ENCODE data around the gene MAP6.

MAP6 gene

GRCh38 chr11:75626889-75627529 is 41.8 kb downstream of the MAP6 start:
- no peak for DNase-seq (ENCODE audit: extremely low read depth, low read depth)
- no peak for TF ChIP-seq CTCF (IDR thresholded peaks at IDR 0.05; ENCODE audit: low read depth, low read length, missing control alignments)
- no peak overlapping the region for H3K4me3 ChIP-seq (replicated peaks; ENCODE audit: low read depth, low read length)

- H3K4me3 ChIP-seq (replicated peaks; ENCODE audit: low read depth, low read length) = no peak overlapping the region
- DNase-seq (ENCODE audit: extremely low read depth, low read depth) = peak; percentile 45
- no peak for TF ChIP-seq CTCF (IDR thresholded peaks at IDR 0.05; ENCODE audit: low read depth, low read length, missing control alignments)
Observed at GRCh38 chr11:75625991-75626888, 42.6 kb downstream of the MAP6 start.

- no peak for TF ChIP-seq CTCF (IDR thresholded peaks at IDR 0.05; ENCODE audit: low read depth, low read length, missing control alignments)
- DNase-seq (ENCODE audit: extremely low read depth, low read depth) = no peak
- no peak overlapping the region for H3K4me3 ChIP-seq (replicated peaks; ENCODE audit: low read depth, low read length)
Observed at GRCh38 chr11:75625021-75625420, 43.8 kb downstream of the MAP6 start.

DNA sequence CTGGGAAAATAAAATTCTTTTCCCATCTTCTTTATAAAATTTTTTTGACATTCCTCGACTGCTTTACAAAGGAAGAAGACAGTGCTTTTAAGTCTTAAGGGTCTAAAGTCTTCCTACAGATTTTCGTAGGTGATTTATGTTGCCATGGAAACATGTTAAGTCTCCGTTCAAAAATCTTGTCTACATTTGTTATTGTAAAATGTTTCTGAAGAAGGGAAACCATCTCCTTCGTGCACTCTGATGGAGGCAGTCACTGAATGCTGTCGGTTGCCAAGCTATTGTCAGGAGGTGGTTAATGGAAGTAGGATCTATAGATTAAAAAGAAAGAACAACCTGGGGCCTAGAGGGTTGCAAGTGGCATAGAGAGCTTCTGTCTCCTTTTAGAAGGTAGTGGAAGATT is 52.6 kb downstream of the MAP6 start:
- DNase-seq (ENCODE audit: extremely low read depth, low read depth) = no peak
- TF ChIP-seq CTCF (IDR thresholded peaks at IDR 0.05; ENCODE audit: low read depth, low read length, missing control alignments) = no peak
- no peak overlapping the region for H3K4me3 ChIP-seq (replicated peaks; ENCODE audit: low read depth, low read length)

DNA sequence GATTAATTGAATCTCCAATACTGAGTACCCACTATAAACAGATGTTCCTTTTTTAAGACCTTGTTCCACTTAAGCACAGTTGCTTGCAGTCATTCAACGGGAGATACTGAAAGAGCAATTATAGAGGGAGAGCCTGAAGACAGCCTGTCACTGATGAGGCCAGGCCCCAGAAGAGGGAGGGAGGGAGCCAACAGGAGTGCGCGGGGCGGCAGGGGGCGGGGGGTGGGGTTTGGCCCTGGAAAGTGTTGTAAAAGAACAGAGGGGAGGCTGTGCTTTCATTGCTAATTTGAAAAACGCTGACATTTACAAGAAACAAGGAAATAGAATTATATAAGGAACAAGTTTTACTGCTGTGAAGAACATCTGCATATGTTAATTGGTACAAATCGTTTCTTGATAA is 53.1 kb downstream of the MAP6 start:
- no peak overlapping the region for H3K4me3 ChIP-seq (replicated peaks; ENCODE audit: low read depth, low read length)
- TF ChIP-seq CTCF (IDR thresholded peaks at IDR 0.05; ENCODE audit: low read depth, low read length, missing control alignments) = no peak
- DNase-seq (ENCODE audit: extremely low read depth, low read depth) = no peak

DNA sequence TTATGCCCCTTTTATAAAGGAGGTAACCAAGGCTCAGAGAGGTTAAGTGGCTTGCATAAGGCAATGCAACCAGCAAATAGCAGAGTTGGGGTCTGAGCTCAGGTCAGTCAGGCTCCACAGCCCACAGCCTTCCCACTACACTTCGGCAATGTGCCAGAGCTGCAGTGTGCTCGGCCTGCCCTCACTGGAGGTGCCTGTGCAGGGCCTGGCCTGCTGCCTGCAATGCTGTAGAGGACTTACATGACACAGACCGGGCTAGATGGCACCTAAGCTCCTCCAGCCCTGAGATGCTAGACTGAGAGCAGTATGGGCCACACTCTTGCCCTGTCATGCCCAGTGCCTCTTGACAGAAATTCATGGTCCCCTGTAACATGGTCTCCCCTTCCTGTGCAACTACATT is 57.0 kb downstream of the MAP6 start:
- TF ChIP-seq CTCF (IDR thresholded peaks at IDR 0.05; ENCODE audit: low read depth, low read length, missing control alignments) = no peak
- H3K4me3 ChIP-seq (replicated peaks; ENCODE audit: low read depth, low read length) = no peak overlapping the region
- DNase-seq (ENCODE audit: extremely low read depth, low read depth) = no peak
